ENCODE results near the gene HCFC2.

HCFC2 gene

DNA sequence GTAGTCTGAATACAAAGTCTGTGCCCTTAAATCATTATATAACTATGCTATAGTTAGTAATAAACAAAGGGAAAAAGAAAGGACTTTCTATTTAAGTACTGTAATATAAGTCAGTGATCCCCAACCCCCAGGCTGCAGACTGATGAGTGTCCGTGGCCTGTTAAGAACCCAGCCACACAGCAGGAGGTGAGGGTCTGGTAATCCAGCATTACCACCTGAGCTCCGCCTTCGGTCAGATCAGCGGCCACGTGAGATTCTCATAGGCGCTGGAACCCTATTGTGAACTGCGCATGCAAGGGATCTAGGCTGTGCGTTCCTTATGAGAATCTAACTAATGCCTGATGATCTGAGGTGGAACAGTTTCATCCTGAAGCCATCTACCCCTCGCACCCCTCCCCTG is 58.0 kb downstream of the HCFC2 start:
- no peak for DNase-seq (ENCODE audit: low read depth)
- TF ChIP-seq, protein P1, sequence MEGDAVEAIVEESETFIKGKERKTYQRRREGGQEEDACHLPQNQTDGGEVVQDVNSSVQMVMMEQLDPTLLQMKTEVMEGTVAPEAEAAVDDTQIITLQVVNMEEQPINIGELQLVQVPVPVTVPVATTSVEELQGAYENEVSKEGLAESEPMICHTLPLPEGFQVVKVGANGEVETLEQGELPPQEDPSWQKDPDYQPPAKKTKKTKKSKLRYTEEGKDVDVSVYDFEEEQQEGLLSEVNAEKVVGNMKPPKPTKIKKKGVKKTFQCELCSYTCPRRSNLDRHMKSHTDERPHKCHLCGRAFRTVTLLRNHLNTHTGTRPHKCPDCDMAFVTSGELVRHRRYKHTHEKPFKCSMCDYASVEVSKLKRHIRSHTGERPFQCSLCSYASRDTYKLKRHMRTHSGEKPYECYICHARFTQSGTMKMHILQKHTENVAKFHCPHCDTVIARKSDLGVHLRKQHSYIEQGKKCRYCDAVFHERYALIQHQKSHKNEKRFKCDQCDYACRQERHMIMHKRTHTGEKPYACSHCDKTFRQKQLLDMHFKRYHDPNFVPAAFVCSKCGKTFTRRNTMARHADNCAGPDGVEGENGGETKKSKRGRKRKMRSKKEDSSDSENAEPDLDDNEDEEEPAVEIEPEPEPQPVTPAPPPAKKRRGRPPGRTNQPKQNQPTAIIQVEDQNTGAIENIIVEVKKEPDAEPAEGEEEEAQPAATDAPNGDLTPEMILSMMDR (IDR thresholded peaks at IDR 0.05; ENCODE audit: low read depth, low read length, missing control alignments) = no peak

DNA sequence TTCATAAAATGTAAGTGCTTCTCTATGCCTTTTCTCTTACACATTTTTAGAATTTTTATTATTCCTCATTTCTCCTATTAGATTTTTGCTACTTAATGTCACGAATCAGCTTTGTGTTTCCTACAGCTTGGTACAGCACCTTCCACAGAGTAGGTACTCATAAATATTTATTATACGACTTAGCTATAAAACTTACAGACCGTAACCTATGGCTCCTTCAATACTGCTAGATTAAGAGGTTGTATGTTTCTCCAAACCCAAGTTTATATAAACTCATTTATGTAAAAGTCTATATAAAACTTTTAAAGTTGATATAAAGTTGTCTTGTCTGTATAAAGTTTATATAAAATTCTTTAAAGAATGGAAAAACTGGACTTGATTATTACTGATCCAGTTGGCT is 62.2 kb downstream of the HCFC2 start:
- DNase-seq (ENCODE audit: low read depth) = no peak
- TF ChIP-seq, protein P1 (IDR thresholded peaks at IDR 0.05; ENCODE audit: low read depth, low read length, missing control alignments) = no peak
- H3K4me3 ChIP-seq (ENCODE audit: low read depth, low read length) = no peak overlapping the region

More for the DNA sequence above, 58.0 kb downstream of the HCFC2 start:
- H3K4me3 ChIP-seq (ENCODE audit: low read depth, low read length) = no peak overlapping the region

DNA sequence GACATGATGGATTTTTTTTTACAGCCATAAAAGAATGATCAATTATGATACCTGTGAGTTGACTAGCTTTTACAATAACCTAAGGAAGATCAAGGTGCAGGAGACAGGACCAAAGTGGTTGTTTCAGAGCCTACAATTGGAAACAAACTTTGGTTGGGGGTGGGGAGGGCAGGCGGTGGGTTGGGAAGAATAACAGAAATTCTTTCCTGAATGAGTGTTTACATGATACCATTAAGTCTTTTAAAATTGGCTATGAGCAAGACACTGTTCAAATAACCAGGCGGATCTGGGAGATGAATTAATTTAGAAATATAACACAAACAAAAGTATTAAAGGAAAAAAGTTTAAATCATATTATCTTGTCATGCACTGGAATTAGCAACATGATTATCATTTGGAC is 66.4 kb downstream of the HCFC2 start:
- TF ChIP-seq, protein P1 (IDR thresholded peaks at IDR 0.05; ENCODE audit: low read depth, low read length, missing control alignments) = no peak
- H3K4me3 ChIP-seq (ENCODE audit: low read depth, low read length) = no peak overlapping the region
- no peak for DNase-seq (ENCODE audit: low read depth)

DNA sequence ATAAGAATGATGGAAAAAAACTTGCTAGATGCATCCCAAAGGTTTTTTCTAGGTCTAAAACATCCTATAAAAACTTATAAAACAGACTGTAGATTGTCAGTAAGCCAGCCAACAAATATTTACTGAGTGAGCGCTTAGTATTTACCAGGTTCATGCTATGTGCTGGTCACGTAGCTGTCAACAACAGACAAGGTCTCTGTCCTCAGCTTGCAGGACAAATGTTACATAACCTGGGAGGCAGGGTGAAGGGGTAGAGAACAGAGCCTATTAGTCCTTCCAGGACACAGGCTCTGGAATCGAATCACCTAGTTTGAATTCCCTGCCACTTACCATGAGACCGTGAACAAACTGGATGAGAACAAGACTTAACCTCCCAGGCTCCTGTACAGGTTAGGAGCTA is 67.3 kb downstream of the HCFC2 start:
- DNase-seq (ENCODE audit: low read depth) = no peak
- H3K4me3 ChIP-seq (ENCODE audit: low read depth, low read length) = no peak overlapping the region
- TF ChIP-seq, protein P1 (IDR thresholded peaks at IDR 0.05; ENCODE audit: low read depth, low read length, missing control alignments) = no peak

DNA sequence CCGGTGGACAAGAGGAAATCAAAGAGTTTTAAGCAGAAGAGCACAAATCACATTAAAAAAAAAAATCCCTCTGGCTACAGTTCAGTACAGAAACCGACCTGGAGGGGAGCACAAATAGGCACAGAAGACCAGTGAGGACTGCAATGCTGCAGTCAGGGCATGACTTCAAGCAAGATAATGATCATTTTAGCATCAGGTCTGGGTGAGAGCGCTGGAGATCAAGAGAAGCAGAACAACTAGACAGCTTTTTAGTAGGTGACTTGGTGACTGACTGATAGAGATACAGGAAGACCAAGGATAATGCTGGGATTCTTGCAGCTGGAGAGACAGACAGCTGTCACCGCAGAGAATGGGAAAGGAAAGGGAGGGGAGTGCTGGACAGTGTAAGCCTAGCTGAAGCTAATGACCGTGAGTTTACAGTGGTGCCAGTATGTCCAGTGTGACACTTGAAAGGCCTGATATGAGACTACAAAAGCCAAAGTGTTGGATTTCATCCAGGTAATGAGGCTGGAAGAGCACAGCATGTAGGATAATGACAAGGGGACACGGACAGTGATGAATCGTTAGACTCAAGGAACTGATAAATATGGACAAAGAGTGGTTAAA is 68.1 kb downstream of the HCFC2 start:
- no peak overlapping the region for H3K4me3 ChIP-seq (ENCODE audit: low read depth, low read length)
- TF ChIP-seq, protein P1 (IDR thresholded peaks at IDR 0.05; ENCODE audit: low read depth, low read length, missing control alignments) = no peak
- no peak for DNase-seq (ENCODE audit: low read depth)

DNA sequence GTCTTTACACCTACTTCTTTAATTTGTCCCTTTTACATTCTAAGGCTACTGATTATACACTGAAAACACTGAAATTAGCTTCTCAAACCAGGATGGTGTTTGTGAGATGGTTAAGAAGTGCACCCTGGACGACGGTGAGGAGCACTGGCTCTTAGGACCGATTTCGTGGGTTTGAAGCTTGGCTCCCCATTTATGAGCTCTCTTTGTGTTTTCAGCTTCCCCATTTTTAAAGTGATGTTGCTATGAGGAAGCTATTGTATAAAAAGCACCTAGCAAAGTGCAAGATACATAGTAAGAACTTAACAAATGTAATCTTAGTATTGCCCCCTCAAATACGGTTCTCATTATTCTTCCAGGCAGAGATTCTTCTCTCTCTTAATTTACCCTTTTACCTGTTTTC is 69.0 kb downstream of the HCFC2 start:
- TF ChIP-seq, protein P1 (IDR thresholded peaks at IDR 0.05; ENCODE audit: low read depth, low read length, missing control alignments) = no peak
- no peak for DNase-seq (ENCODE audit: low read depth)
- no peak overlapping the region for H3K4me3 ChIP-seq (ENCODE audit: low read depth, low read length)

DNA sequence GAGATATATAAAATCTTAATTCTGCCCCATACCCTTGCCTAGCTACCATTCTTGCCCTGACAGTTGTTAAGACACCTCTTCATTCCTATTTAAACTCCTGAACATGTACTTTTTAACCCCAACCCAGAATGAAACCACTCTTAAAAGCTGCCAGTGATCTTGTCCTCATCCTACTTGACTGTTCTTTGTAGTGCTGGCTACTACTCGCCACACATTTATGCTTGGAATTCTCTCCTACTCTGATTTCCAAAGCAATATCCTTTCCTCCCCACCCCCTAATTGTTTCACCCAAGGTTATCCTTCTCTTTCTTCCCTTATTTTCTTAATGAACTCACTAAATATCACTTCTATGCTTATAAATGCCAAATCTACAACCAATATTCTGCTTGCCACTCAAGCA is 69.5 kb downstream of the HCFC2 start:
- no peak overlapping the region for H3K4me3 ChIP-seq (ENCODE audit: low read depth, low read length)
- DNase-seq (ENCODE audit: low read depth) = no peak
- TF ChIP-seq, protein P1 (IDR thresholded peaks at IDR 0.05; ENCODE audit: low read depth, low read length, missing control alignments) = no peak
